Activated T-helper 1 cell treated with Interleukin-2 at 50 U/mL for 16 hours (primary cell): ENCODE measurements around the gene TGFA.
A peak's percentile ranks its signal among the peaks of the same experiment; 100 is the strongest.

ENCODE experiments used
- DNase-seq: peaks from one replicate; pipeline ENCODE4 v3.0.0-alpha.2; 2020; ENCODE audit warnings: low read depth

The TGFA gene

GRCh38 chr2:70553584-70554337, at the start of gene TGFA:
TGFA (minus strand) TSS chr2:70553826; CDS start chr2:70553767, 59 bp downstream.
- peak; percentile 54 for DNase-seq

- DNase-seq: no peak
These were observed 49.4 kb upstream of the TGFA start for GRCh38 chr2:70603066-70603465.

- no peak for DNase-seq
These were observed 44.6 kb upstream of the TGFA start for GRCh38 chr2:70598197-70598596.

DNA sequence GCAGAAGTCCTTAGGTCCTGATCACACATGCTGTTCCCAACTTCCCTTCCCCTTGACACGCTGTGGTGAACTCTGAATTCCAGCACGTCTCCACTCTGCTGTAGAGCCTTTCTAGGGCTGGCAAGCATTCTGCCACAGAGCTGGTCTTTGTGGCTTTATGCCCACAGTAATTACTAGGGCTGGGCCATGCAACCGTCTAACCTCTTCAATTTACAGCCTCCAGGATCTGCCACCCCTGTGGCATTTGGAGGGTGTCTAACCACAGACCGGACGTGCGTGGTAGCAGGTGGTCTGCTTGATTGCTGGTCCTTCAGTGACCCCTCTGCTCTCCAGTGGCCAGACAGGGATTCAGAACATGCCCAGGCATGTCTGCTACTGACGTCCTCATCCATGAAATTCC, 43.1 kb upstream of the TGFA start:
- no peak for DNase-seq

DNA sequence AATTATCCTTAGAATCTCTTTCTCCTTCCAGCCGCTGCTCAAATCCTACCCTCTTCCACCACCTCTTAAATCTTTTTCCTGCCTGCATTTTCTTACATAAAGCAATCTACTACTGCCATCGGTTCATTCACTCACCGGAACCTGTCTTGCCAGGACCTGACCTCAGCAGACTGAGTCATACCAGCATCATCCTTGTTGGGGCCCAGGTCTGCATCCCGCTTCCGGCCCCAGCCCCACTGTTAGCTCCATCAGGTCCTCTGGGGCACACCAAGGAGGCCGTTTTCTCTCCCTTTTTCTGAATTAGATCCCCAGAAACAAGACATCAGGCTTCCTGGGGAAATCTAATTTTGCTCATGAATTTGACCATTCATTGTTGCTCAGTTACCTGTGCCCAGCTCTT, 42.7 kb upstream of the TGFA start:
- no peak for DNase-seq

GRCh38 chr2:70583091-70583490, 29.5 kb upstream of the TGFA start:
- DNase-seq: no peak

DNA sequence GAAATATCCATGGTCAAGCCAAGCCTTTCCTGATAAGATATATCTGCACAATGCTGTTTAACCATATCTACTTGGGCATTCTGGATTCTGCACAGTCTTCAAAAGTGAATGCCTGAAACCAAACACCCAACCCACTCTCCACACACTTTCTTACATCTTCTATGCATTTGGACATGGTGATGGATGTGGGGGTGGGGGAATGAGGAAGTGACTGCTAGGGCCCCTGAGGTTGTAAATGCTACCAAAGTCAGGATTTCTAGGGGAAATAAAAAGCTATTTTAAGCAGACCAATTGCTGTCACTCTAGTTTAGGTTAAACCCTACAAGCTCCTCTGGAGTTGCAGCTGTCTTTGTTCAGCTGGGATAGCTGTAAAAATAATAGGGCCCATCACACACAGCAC, 26.7 kb upstream of the TGFA start:
- no peak for DNase-seq

DNA sequence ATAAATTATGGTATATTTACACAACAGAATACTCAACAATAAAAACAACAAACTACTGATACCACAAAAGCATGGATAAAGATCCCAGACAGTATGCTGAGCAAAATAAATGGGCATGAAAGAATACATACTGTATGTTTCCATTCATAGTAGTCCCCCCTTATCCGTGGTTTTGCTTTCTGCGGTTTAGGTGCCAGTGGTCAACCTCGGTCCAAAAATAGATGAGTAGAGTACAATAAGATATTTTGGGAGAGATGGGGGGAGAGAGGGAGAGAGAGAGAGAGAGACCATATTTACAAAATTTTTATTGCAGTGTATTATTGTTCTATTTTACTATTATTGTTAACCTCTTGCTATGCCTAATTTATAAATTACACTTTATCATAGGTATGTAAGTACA, 21.0 kb upstream of the TGFA start:
- no peak for DNase-seq

GRCh38 chr2:70574109-70574508, 20.5 kb upstream of the TGFA start:
- no peak for DNase-seq

DNA sequence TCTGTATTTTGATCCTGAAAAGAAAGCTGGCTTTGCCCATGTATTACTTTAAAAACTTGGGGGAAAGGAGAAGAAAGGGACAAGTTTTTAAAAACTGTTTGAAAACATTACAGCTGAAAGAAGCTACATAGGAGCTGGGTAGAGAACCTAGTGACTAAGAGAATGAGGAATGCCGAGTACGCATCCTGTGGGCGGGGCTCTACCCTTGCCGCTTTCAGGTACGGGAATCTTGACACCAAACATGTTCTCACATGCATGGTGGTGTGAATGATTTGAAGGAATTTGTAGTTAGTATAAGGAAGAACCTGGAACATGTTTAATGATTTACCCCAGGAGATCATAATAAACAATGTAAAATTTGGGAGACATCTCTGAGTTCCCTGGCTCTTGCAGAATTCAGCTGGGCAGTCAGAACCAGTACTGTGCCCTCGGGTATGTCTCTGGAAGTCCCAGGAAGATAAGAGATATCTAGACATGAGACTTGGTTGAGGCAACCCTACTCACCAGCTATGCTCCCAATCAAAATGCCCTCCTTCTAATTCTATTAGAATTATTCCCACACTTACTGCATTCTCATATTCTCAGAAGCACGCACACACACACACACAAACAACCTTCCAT, 16.5 kb upstream of the TGFA start:
- no peak for DNase-seq

DNA sequence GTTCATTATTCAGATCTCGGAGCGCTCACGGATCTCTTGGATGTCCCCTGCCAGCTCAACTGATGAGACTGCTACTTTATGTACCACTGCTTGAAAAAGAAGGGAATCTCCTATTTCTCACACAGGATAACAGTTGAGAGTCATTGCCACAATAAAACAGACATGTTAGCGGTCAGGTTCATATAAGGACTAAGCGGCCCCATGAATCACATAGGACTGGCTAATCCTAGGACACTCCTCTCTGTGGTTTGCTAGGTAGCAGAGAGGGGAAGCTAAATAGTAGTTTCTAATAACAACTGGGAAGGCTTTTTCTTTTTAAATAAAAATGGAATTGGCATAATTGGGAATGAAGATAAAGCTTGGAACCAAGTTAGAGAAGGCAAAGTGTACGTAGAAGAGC, 15.9 kb upstream of the TGFA start:
- DNase-seq: no peak

DNA sequence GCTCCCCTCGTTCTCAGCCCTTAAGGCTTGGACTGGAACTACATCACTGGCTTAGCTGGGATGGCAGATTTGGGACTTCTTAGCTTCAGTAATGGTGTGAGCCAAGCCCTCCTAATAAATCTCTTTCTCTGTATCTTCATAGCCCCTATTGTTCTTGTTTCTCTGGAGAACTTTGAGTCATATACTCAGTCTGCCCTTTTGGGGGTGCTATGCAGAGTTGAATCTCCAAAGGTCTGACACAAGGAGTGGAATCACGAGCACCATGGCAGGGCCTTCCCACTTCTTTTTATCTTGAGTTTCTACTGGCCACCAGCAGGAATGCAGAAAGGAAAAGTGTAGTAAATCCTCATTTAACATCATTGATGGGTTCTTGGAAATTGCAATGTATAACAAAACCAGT, 13.3 kb upstream of the TGFA start:
- DNase-seq: no peak

- no peak for DNase-seq
These were observed 12.8 kb upstream of the TGFA start for GRCh38 chr2:70566464-70566863.

GRCh38 chr2:70565039-70565731, 11.6 kb upstream of the TGFA start:
- DNase-seq: no peak

DNA sequence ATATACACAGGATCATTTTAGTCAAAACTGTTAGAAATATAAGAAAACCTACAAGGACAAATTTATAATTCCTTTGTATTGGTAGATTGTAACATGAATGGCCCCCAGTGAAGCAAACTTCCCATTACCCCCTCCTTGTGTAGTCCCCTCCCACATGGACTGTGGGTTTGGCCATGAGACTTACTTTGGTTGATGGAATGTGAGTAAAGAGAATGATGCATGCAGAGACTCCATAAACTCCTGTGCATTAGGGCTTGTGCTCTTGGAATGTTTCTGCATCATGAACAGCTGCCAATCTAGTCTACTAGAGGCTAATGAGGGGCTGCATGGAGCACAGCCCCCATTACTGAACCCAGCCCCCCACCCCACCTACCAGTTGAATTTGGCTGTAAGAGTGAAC, 8.3 kb upstream of the TGFA start:
- no peak for DNase-seq

DNA sequence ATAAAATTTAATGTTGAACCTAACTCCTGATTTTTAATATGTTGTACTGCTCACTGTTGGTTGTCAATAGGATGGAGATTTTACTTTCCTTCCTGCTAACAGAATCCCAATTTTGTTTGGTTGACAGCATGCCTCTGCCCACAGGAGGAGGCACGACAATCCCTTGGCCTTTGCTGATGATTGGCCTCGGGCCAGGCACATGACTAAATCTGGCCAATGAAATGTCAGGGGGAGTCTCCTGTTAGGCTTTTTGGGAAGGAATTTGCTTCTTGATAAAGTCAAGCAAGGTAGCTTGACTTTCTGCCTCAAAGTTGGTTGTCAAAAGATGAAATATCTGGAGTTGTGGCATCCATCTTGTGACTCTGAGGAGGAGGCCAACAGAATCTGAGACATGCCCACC, 6.8 kb upstream of the TGFA start:
- no peak for DNase-seq

DNA sequence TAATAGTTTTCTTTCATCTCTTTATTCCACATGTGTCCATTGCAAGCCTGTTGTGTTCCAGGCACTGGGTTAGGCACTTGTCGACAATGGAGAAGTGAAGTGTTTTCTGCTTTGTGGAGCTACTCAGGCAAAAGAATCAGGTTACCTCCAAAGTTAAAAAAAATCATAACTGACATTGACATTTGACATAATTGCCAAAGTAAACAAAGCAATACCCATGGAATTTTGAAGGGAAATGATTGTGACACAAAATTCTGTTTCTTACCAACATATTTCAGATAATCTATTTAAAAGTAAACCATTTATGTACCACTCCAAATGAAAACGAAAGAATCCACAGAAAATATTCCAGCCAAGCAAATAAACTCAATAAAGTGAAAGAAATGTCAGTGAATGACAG, 6.4 kb upstream of the TGFA start:
- no peak for DNase-seq

GRCh38 chr2:70558195-70558808, 4.7 kb upstream of the TGFA start:
- DNase-seq: no peak

- no peak for DNase-seq
These were observed 3.7 kb upstream of the TGFA start for GRCh38 chr2:70557171-70557838.

- DNase-seq: no peak
These were observed 3.0 kb upstream of the TGFA start for GRCh38 chr2:70556608-70557007.

- no peak for DNase-seq
These were observed 789 bp upstream of the TGFA start for GRCh38 chr2:70554338-70554892.

- DNase-seq: no peak
These were observed 367 bp downstream of the TGFA start for GRCh38 chr2:70553334-70553583.
